GM23338 (cell line): ENCODE results near the gene TAF15. TPM values are rescaled to one million over a fixed set of nuclear protein-coding genes. Genes with fewer than 3 reads are reported as not detected.

ENCODE experiments used
- ATAC-seq: fragments of 200-7000 bp; cut with Tn5 transposase; 3 replicates; pipeline ENCODE4 v1.9.1; 2020
- DNase-seq: peaks from one replicate; pipeline ENCODE4 v3.0.0-alpha.2; 2015; ENCODE audit warnings: low spot score
- H2AFZ ChIP-seq: fragments of 200-600 bp; sonication (generic); 2 replicates; pipeline ENCODE4 v1.8.0; 2016; ENCODE audit warnings: antibody characterized with exemption, mild to moderate bottlenecking, moderate library complexity
- H3F3A ChIP-seq: fragments of 200-600 bp; sonication (generic); replicated peaks from 2 replicates; pipeline ENCODE4 v1.8.0; 2017; ENCODE audit warnings: antibody characterized with exemption, mixed run types, low read depth
- H3K27ac ChIP-seq: fragments of 200-600 bp; sonication (generic); 2 replicates; pipeline ENCODE4 v1.6.1; 2016; ENCODE audit warnings: low read depth
- H3K27me3 ChIP-seq: fragments of 200-600 bp; sonication (generic); 2 replicates; pipeline ENCODE4 v1.8.0; 2016; ENCODE audit warnings: mild to moderate bottlenecking, mixed run types, moderate library complexity; ENCODE audit not compliant: insufficient read depth
- H3K36me3 ChIP-seq: fragments of 200-600 bp; sonication (generic); 2 replicates; pipeline ENCODE4 v1.8.0; 2016; ENCODE audit warnings: mild to moderate bottlenecking; ENCODE audit not compliant: insufficient read depth
- H3K4me1 ChIP-seq: fragments of 200-600 bp; sonication (generic); 2 replicates; pipeline ENCODE4 v1.8.0; 2016; ENCODE audit warnings: mild to moderate bottlenecking, moderate library complexity; ENCODE audit not compliant: insufficient read depth
- H3K4me2 ChIP-seq: fragments of 200-600 bp; sonication (generic); 2 replicates; pipeline ENCODE4 v1.7.1; 2017; ENCODE audit warnings: mixed run types
- H3K4me3 ChIP-seq: fragments of 200-600 bp; sonication (generic); 2 replicates; pipeline ENCODE4 v1.6.1; 2016; ENCODE audit warnings: mixed run types
- H3K79me2 ChIP-seq: fragments of 200-600 bp; sonication (generic); replicated peaks from 2 replicates; pipeline ENCODE4 v1.8.0; 2017; ENCODE audit warnings: mild to moderate bottlenecking; ENCODE audit not compliant: insufficient read depth
- H3K9me2 ChIP-seq: fragments of 200-600 bp; sonication (generic); 2 replicates; pipeline ENCODE4 v1.8.0; 2017; ENCODE audit not compliant: insufficient read depth
- H4K20me1 ChIP-seq: fragments of 200-600 bp; sonication (generic); replicated peaks from 2 replicates; pipeline ENCODE4 v1.8.0; 2017; ENCODE audit warnings: mild to moderate bottlenecking; ENCODE audit not compliant: insufficient read depth
- H3K27ac Mint-ChIP-seq: 2 replicates; pipeline ENCODE4 v1.8.0; 2020; ENCODE audit warnings: inconsistent platforms, mild to moderate bottlenecking, moderate library complexity, mixed read lengths
- H3K27me3 Mint-ChIP-seq: 3 replicates; pipeline ENCODE4 v1.8.0; 2022; ENCODE audit warnings: low read depth, mild to moderate bottlenecking, moderate library complexity, mixed read lengths, inconsistent platforms; ENCODE audit not compliant: insufficient read depth, poor library complexity
- H3K36me3 Mint-ChIP-seq: 3 replicates; pipeline ENCODE4 v1.8.0; 2021; ENCODE audit warnings: low read depth, mild to moderate bottlenecking, inconsistent platforms, moderate library complexity, mixed read lengths
- H3K4me1 Mint-ChIP-seq: 3 replicates; pipeline ENCODE4 v1.8.0; 2020; ENCODE audit warnings: mild to moderate bottlenecking, inconsistent platforms, mixed read lengths
- H3K4me3 Mint-ChIP-seq: 3 replicates; pipeline ENCODE4 v1.8.0; 2021; ENCODE audit warnings: moderate library complexity, mild to moderate bottlenecking, inconsistent platforms, mixed read lengths
- H3K9me3 Mint-ChIP-seq: 3 replicates; pipeline ENCODE4 v1.8.0; 2020; ENCODE audit warnings: moderate library complexity, mild to moderate bottlenecking, inconsistent platforms, mixed read lengths
- CREB1 ChIP-seq: fragments of 250-450 bp; sonication (Bioruptor Pico); IDR thresholded peaks from 2 replicates; pipeline ENCODE4 v1.5.0; 2020; ENCODE audit warnings: low read depth, mild to moderate bottlenecking, moderate library complexity
- EZH2 ChIP-seq: fragments of 200-600 bp; sonication (generic); IDR thresholded peaks from one replicate; pipeline ENCODE4 v1.8.0; 2017; ENCODE audit warnings: antibody characterized with exemption, mild to moderate bottlenecking, low read depth; ENCODE audit not compliant: unreplicated experiment
- JUNB ChIP-seq: IDR thresholded peaks from one replicate; pipeline ENCODE4 v1.6.1; 2016; ENCODE audit warnings: antibody characterized with exemption; ENCODE audit not compliant: unreplicated experiment
- NANOG ChIP-seq: IDR thresholded peaks from 2 replicates; pipeline ENCODE4 v1.6.1; 2016; ENCODE audit warnings: antibody characterized with exemption, borderline replicate concordance
- STAT1 ChIP-seq: IDR thresholded peaks from one replicate; pipeline ENCODE4 v1.6.1; 2016; ENCODE audit warnings: antibody characterized with exemption; ENCODE audit not compliant: unreplicated experiment
- ZNF114 ChIP-seq: fragments of 250-450 bp; sonication (Bioruptor Pico); IDR thresholded peaks from 2 replicates; pipeline ENCODE4 v1.5.0; 2020; ENCODE audit warnings: mild to moderate bottlenecking, moderate library complexity
- ZNF331 ChIP-seq: fragments of 250-450 bp; sonication (Bioruptor Pico); IDR thresholded peaks from 2 replicates; pipeline ENCODE4 v1.5.0; 2020; ENCODE audit warnings: low read depth, mild to moderate bottlenecking, moderate library complexity
- polyA plus RNA-seq: library from polyadenylated mRNA; unstranded; fragments of >200 nt; fragmentation: Nextera tagmentation; extraction: Ambion mirVana; gene quantifications from 2 replicates; pipeline ENCODE4 v1.2.1, GENCODE V29; 2016
- total RNA-seq: library from RNA; depleted of rRNA; stranded (reverse); fragments of >200 nt; shearing (Covaris generic); gene quantifications from 2 replicates; pipeline ENCODE4 v1.2.3, GENCODE V29; 2014
- TF ChIP-seq, protein P1 (sequence below), 2 experiments: fragments of 200-600 bp in 1 of 2; sonication (generic) in 1 of 2; conservative IDR thresholded peaks; 2 replicates each; pipeline versions ENCODE4 v1.5.1 to v1.6.1; 2016 to 2017; ENCODE audit warnings: antibody characterized with exemption in 2 of 2, low read depth in 2 of 2, mild to moderate bottlenecking in 2 of 2, moderate library complexity in 1 of 2
- TF ChIP-seq, protein P2 (sequence below): IDR thresholded peaks from 2 replicates; pipeline ENCODE4 v1.6.1; 2016; ENCODE audit warnings: antibody characterized with exemption

The TAF15 gene
- total and polyA plus RNA-seq, 2 experiments from 2014 or later = 33.8 to 109 TPM

DNA sequence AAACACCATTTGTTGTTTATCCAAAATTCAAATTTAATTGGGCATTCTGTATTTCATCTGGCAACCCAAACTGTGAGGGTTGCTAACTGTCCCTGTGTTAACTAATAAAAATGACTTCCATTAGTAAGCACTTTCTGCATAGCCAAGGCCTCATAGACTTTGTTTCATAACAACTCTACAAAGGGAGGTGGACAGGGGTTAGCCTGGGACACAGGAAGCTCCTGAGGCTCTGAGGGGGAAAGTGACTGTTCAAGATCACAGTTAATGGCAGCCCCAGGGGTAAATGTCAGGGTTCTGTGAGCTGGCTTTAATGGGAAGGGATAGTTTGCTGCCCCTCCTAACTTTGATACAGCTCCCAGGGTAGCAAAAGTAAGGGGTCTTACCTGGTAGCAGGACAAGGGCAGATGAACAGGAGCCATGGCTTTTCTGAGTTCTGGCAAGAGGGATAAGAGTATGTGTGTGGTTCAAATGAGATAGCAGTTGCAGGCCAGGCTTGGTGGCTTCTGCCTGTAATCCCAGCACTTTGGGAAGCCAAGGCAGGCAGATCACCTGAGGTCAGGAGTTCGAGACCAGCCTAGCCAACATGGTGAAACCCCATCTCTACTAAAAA, 57.2 kb downstream of the TAF15 start (continued):
- TF ChIP-seq, protein P1, sequence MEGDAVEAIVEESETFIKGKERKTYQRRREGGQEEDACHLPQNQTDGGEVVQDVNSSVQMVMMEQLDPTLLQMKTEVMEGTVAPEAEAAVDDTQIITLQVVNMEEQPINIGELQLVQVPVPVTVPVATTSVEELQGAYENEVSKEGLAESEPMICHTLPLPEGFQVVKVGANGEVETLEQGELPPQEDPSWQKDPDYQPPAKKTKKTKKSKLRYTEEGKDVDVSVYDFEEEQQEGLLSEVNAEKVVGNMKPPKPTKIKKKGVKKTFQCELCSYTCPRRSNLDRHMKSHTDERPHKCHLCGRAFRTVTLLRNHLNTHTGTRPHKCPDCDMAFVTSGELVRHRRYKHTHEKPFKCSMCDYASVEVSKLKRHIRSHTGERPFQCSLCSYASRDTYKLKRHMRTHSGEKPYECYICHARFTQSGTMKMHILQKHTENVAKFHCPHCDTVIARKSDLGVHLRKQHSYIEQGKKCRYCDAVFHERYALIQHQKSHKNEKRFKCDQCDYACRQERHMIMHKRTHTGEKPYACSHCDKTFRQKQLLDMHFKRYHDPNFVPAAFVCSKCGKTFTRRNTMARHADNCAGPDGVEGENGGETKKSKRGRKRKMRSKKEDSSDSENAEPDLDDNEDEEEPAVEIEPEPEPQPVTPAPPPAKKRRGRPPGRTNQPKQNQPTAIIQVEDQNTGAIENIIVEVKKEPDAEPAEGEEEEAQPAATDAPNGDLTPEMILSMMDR (conservative IDR thresholded peaks at IDR 0.05; ENCODE audit: low read depth in 2 of 2) = no peak
- TF ChIP-seq ZNF331 (CRISPR knock-in tag) (no peak), CREB1 (CRISPR knock-in tag) (no peak)

DNA sequence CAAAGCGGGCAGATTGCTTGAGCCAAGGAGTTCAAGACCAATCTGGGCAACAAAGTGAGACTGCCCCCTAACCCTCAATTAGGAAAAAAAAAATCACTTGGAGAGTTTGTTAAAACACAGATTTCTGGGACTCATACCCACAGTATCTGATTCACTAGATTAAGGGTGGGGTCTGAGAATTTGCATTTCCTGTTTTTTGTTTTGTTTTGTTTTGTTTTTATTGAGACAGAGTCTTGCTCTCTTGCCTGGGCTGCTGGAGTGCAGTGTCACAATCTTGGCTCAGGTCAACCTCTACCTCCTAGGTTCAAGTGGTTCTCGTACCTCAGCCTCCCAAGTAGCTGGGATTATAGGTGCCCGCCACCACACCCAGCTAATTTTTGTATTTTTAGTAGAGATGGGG, 58.3 kb downstream of the TAF15 start:
- TF ChIP-seq NANOG = no peak
- no peak for TF ChIP-seq ZNF331 (CRISPR knock-in tag)
- no peaks in the 10 kb centered on the region for H3K36me3 Mint-ChIP-seq
- ATAC-seq = no peak
- Histone ChIP-seq H3K4me3 (no peak overlapping the region), H4K20me1 (no peaks in the 10 kb centered on the region), H3K27ac (no peak overlapping the region), H3K4me2 (no peak overlapping the region), H3K79me2 (no peaks in the 10 kb centered on the region), H3F3A (no peaks in the 10 kb centered on the region), H3K4me1 (peaks cover 4% of the 10 kb centered on the region; the same call in 1 of the 2 replicates), H2AFZ (no peak overlapping the region), H3K27me3 (no peaks in the 10 kb centered on the region), H3K9me2 (no peaks in the 10 kb centered on the region), H3K36me3 (no peaks in the 10 kb centered on the region)
- H3K27ac Mint-ChIP-seq = no peak overlapping the region
- no peaks in the 10 kb centered on the region for H3K9me3 Mint-ChIP-seq
- no peak overlapping the region for H3K4me3 Mint-ChIP-seq
- peaks cover 4% of the 10 kb centered on the region for H3K27me3 Mint-ChIP-seq
- H3K4me1 Mint-ChIP-seq = peaks cover 8% of the 10 kb centered on the region
- DNase-seq = no peak

DNA sequence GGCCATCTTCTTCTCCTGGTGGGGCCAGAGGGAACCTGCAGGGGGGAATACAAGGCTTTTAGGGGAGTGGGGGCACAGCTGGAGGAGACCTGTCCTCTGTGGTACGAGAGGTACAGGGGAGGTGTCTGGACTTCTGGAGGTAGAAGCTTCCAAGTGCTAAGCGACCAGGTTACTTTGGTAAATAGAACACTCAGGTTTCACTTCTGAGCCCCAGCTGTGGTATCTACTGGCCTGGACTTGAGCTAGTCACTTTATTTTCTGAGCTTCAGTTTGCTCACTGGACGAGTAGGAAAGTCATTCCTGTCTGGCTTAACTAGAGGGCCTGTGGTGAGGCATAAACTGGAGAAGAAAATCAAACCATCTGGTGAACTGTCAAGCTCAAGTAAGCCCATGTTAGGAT, 59.5 kb downstream of the TAF15 start, which contains the start of gene HEATR9:
HEATR9 (minus strand) TSS at position 155 of the 400 bp plus-strand sequence; CDS start at position 6, 149 bp downstream.
- Mint-ChIP-seq H3K4me1 (peaks cover 8% of the 10 kb centered on the region), H3K27me3 (peaks cover 4% of the 10 kb centered on the region), H3K36me3 (no peaks in the 10 kb centered on the region), H3K4me3 (no peak within 1 kb of the TSS), H3K9me3 (no peaks in the 10 kb centered on the region), H3K27ac (no peak within 1 kb of the TSS)
- no peak within 1 kb of the TSS for H3K4me2 ChIP-seq
- no peak within 1 kb of the TSS for H2AFZ ChIP-seq
- no peaks in the 10 kb centered on the region for H3K9me2 ChIP-seq
- no peak within 1 kb of the TSS for H3K4me3 ChIP-seq
- no peaks in the 10 kb centered on the region for H4K20me1 ChIP-seq
- ATAC-seq (no peak), DNase-seq (no peak)
- peaks cover 4% of the 10 kb centered on the region; the same call in 1 of the 2 replicates for H3K4me1 ChIP-seq
- TF ChIP-seq ZNF331 (CRISPR knock-in tag) (no peak), NANOG (no peak), STAT1 (no peak), EZH2 (no peak), ZNF114 (CRISPR knock-in tag) (no peak), JUNB (no peak), CREB1 (CRISPR knock-in tag) (no peak)
- TF ChIP-seq, protein P2, sequence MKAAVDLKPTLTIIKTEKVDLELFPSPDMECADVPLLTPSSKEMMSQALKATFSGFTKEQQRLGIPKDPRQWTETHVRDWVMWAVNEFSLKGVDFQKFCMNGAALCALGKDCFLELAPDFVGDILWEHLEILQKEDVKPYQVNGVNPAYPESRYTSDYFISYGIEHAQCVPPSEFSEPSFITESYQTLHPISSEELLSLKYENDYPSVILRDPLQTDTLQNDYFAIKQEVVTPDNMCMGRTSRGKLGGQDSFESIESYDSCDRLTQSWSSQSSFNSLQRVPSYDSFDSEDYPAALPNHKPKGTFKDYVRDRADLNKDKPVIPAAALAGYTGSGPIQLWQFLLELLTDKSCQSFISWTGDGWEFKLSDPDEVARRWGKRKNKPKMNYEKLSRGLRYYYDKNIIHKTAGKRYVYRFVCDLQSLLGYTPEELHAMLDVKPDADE = no peak
- no peaks in the 10 kb centered on the region for H3K79me2 ChIP-seq
- H3K36me3 ChIP-seq = no peaks in the 10 kb centered on the region
- H3F3A ChIP-seq = no peaks in the 10 kb centered on the region
- no peaks in the 10 kb centered on the region for H3K27me3 ChIP-seq
- no peak within 1 kb of the TSS for H3K27ac ChIP-seq
